ENCODE measurements around the gene C9orf43.
A peak's percentile ranks its signal among the peaks of the same experiment; 100 is the strongest.
"Not testable (repeated sequence)": the region's sequence is repeated elsewhere in the genome, so short reads cannot be mapped to it uniquely, and the experiment has no call there.

Gene C9orf43, protein sequence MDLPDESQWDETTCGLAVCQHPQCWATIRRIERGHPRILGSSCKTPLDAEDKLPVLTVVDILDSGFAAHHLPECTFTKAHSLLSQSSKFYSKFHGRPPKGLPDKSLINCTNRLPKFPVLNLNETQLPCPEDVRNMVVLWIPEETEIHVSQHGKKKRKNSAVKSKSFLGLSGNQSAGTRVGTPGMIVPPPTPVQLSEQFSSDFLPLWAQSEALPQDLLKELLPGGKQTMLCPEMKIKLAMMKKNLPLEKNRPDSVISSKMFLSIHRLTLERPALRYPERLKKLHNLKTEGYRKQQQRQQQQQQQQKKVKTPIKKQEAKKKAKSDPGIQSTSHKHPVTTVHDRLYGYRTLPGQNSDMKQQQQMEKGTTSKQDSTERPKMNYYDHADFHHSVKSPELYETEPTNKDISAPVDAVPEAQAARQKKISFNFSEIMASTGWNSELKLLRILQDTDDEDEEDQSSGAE

DNA sequence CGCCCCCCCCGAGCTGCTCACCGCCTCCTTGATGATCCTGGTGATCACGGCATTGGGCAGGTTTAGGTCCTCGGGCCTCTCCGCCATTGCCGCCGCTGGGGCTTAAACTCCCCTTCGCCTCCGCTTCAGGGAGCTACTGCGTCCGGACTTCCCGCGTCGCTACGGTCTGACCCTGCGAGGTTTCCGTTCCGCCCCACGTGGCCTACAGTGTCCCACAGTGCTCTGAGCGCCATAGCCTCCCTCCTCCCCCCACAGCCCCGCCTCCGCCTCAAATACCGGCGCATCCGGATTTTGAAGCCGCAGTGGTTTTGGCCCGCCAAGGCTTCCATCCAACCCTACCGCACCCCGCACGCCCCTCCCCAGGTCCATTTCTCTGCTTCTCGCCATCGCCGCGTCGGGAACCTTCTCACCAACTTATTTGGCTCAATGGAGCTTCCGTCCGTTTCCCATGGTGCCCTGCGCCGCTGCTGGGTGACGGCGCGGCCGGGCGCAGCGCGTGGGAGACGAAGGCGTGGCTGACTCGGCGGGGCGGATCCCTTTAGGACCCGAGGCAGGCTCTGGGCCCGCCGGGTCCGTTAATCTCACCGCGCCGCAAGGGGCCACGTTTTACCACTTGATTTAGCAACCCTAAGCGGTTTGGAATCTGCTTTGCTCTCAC is at the start of gene C9orf43, which contains the start of gene POLE3:
TSS of gene C9orf43 (plus strand) at position 541 of the 658 bp plus-strand sequence. CDS start 2,747 bp downstream, outside the sequence.
TSS of gene POLE3 (minus strand) at position 469 of the 658 bp plus-strand sequence. CDS start at position 87, 382 bp downstream.
- peak; percentile 93 to 94 for DNase-seq

DNA sequence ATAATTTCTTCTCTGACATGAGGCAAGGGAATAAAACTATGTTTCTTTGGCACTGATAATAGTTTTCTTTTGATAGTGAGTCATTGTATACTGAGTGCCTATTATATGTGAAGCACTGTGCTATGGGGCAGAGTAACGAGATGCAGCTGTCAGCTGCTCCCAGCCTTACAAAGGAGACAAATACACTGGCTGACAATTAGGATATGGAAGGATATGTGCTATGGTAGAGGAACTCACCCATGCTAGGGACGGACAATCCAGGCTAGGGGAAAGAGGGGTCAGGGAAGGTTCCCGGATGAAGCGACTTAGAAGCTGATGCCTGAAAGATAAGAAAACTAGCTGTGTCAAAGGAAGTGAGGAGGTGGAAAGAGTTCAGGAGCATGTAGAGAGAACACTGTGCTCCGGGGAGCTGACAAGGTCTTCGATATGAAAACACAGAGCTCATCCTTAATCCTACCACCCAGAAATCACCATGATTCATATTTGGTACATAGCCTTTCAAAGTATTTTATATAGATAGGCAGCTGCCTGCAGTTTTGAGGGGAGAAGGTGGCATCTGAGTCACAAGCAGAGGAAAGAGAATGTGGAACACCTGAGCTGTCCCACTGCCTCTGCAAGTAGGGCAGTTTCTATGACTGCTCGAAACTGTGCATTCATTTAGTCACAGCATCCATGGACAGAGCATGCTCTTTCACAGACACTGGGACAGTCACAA is 49.1 kb upstream of the C9orf43 start:
- no peak for DNase-seq

DNA sequence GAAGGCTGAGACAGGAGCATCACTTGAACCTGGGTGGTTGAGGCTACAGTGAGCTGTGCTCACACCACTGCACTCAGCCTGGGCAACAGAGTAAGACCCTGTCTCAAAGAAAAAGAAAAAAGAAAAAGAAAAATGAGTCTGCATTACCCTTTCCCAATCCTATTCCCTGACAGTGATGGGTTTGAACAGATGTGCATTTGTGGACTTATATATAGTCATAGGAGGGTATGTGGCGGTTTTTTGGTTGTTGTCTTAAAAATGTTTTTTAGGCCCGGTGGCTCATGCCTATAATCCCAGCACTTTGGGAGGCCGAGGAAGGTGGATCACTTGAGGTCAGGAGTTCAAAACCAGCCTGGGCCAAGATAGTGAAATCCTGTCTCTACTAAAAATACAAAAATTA is 47.2 kb upstream of the C9orf43 start:
- no peak for DNase-seq

DNA sequence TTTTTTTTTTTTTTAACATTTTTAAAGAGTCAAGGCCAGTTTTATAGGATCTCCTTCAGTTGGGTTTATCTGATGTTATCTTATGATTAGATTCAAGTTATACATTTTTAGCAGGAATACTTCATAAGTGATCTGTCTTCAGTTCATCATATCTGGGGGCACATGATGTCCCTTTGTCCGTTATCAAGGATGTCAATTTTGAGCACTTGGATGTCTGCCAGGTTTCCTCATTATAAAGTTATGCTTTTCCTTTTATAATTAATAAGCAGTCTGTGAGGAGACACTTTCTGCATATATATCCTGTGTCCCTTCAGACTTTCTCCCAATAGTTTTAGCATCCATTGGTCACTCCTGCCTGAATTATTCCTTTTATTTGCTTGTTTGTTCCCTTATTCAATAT is 45.6 kb upstream of the C9orf43 start:
- DNase-seq = no peak

DNA sequence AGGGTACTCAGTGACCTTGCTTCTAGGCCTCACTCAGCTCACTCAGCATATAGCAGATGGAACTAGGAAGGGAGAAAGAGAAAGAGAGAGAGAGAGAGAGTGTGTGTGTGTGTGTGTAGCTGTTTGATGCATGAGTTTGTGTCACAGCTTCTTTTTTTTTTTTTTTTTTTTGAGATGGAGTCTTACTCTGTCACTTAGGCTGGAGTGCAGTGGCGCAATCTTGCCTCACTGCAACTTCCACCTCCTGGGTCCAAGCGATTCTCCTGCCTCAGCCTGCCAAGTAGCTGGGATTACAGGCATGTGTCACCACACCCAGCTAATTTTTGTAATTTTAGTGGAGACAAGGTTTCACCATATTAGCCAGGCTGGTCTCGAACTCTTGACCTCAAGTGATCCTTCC is 44.9 kb upstream of the C9orf43 start:
- not testable (repeated sequence) for DNase-seq

DNA sequence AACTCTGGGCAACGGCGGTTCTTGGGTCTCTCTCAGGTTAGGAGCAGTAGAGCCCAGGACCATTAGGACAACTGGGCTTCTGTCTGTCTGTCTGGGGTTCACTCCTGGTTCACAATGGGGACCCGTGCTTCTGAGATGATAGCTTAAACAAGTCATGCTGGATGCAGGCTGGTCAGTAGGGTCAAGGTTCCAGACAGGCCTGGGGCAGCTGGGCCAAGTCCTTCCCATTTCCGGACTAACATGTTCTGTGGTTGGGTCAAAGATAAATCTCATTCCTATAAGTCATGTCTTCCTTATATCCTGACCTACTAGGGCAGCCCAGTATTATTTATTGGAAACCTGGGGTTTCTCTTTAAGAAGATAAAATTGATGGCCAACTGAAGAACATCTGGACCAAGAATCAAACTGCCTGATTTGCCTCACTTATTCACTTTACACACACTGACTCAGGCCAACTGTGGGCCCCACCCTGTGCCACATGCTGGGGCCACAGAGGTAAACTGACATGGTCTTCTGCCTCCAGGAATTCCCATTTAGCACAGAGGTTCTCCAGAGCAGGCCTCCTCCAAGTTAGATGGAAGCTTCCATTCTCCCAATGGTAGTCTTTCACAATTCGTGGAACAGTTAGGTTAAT is 42.1 kb upstream of the C9orf43 start:
- DNase-seq = no peak

DNA sequence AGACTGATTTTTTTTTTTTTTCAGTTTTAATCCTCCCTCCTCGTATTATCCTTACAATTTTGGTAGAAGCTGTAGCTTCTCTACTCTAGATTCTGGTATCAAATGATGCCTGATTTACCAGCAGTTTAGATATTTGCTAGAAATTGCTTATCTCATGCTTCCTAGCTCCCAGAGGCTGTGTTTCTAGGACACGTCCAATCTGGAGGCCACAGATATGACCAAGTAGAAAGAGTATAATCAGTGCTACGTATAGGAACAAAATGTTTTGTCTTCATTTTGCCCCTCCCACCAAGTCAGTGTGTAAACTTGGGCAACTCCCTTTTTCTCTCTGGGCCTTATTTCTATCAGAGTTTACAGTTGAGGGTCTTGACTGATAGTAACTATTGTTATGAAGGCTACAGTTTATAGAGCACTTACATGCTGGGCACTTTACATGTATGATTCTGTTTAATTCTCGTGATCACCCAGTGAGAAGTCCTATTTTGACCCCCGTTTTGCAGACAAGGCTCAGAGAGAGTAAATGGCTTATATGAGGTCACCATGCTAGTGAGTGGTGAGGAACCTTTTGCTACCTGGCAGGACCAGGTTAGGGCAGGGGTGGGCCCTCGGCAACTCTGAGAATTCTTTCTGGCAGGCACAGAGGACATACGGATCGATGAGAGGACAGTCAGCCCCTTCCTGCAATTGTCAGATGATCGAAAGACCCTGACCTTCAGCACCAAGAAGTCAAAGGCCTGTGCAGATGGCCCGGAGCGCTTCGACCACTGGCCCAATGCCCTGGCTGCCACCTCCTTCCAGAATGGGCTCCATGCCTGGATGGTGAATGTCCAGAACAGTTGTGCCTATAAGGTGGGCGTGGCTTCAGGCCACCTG is 41.3 kb upstream of the C9orf43 start:
- DNase-seq = no peak

DNA sequence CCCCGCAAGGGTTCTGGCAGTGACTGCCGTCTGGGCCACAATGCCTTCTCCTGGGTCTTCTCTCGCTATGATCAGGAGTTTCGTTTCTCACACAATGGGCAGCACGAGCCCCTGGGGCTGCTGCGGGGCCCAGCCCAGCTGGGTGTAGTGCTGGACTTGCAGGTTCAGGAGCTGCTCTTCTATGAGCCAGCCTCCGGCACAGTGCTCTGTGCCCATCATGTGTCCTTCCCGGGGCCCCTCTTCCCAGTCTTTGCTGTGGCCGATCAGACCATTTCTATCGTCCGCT is 40.7 kb upstream of the C9orf43 start:
- DNase-seq = no peak

DNA sequence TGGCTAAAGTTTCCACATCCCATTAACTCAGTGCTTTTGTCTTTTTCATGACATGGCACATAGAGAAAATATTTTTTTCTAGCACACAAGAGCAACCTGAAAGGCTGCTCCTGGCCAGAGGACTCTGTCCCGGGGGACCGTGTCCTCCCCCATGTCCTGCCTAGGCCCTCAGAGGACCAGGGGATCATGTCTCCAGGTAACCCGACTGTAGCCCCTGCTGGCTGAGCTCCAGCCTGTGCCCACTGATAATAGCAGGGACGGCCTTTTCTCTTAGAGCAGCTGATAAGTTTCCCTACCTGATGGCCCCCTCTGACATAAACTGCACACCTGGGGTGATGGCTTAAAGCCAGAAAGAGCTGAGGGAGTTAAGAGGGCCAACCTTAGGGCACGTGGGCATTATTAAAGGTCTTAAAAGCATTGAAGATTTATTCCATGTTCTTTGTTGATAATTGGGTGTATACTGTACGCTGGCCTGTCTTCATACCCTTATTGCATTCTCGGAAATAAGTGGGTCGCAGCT is 39.7 kb upstream of the C9orf43 start:
- no peak for DNase-seq

DNA sequence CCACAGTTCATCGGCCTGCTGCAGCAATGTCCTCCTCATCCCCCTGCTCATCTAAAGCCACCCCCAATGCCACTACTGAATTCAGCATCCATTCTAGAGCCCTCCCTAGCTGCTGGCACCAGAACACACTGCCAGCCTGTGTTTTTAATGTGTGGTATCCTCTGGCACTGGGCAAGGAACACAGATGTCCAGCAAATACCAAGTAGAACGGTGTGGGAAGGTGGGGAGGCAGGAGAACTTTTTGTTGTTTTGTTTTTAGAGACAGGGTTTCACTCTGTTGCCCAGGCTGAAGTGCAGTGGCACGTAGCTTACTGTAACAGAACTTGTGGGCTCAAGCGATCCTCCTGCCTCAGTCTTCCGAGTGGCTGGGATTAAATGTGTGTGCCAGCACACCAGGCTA is 38.5 kb upstream of the C9orf43 start:
- no peak for DNase-seq

DNA sequence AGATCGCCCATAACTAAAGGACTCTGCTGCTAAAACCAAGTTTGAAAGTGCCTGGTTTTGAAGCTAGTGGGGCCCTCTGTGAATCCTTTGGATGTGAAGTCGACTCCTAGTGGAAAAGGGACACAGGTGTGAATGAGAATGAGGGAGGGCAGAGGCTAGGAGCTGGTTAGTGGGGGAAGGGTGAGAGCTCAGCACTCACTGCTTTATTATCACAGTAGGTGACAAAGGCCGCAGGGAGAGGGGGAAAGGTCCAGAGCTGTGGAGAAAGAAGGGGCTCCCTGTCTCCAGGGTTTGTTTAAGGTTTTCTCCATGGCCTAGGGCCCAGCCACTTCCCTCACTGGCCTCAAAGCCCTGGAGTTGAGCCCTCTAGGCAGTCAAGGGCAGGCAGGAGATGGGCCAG is 37.3 kb upstream of the C9orf43 start:
- no peak for DNase-seq

DNA sequence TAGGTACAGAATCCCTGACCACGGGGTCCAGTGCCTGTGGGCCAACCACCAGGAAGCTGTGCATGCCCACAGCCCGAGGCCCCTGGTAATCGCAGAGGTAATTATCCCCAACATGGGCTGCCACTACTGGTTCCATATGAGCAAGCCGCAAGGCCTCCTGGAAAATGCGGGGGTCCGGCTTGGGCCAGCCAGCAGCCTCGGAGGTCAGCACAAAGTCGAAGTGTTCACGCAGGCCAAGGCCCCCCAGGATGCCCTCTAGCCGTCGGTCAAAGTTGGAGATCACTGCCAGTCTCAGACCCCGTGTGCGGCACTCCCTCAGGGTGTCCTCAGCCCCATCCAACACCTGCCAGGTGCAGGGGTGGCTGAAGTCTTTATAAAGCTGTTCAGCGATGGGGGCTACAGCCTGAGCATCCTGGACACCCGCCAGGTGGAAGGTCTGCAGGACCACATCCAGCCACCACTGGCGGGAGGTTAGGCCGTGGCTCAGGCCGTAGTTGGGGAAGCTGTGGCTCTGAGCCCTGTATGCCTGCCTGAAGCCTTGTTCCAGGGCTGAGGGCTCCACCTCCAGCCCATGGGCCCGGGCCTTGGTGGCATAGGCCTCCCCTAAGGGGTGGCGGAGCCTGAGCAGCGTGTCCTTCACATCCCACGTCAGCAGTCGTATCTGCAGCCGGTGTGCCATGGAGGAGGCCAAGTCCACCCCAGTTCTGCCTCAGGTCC is 36.7 kb upstream of the C9orf43 start:
- DNase-seq = no peak

DNA sequence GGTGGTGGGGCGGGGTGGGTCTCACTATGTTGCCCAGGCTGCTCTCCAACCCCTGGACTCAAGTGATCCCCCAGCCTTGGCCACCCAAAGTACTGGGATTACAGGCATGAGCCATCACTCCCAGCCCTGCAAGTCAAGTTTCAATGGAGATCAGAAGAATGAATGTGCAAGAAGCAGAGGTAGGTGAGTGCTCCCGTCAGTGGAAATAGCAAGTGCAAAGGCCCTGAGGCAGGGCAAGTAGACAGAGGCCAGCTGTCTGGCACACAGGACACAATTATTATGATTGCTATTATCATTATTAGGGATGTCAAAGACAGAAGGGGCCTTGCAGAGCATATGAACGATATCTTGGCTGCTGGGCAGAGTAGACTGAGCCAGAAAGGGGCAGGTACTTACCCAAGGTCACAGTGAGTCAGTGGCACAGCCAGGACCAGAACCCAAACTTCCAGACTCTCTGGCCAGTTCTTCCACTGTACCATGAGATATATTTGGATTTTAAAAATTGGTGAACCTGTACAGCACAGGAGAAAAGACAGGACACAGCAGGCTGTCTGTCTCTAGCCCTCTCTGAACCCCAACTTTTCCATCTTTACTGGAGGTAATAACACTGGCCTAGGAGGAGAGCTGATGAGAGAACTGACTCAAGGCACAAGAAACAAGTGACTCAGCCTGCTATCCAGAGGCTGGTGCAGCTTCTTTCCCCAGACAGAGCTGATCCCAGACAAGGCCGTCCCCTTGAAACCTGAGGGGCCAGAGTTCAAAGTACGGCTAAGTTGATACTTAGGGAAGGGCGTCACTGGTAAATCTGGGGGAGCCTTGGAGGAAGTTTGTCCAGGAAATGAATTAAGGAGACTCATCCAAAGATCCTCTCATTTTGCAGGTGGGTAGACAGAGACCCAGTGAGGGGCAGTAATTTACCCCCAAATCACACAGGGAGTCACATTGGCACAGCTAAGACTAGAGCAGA is 35.2 kb upstream of the C9orf43 start:
- peak in 1 of 2 donors; percentile 18 for DNase-seq

DNA sequence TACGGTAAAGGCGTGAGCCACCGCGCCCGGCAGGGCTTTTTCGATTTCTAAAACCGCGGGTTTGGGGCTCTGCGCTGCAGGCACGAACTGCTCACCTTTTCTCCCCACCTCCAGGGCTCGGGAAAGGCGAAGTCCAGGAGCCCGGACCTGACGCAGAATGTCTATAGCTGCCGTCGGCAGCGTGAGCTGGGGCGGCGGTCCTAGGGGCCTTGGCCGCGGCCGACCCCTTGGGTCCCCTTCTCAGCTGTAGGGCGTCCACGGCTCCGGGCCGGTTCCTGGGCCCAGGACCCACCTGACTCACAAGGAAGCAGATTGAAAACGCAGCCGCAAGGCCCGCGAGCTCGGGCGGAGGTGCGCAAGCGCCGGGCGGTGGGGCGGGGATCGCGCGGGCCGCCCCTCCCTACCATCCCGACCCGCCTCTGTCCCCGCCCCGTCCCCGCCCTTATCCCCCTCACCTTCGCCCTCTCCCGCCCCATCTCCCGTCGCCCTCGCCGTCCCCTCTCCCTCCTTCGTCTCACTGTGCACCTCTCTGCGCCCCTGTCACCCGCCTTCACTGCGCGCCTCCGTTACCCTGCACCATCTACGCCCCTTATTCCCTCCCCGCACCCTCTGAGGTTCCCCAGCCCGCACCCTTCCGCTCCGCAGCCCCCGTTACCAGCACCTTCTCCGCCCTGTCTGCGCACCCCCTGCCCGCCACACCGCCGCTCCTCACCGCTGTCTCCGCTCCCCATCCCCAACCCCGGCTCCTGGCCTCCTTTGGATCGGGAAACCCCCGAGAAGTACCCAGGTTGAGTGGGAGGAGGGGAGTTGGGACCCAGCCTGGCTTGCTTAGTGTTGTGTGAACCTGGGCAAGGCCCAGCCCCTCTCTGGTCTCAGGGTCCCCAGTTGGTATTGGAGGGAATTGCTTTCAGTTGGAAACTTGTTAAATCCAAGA is 33.6 kb upstream of the C9orf43 start, which contains the start of gene HDHD3:
TSS of gene HDHD3 (minus strand) at position 353 of the 934 bp plus-strand sequence. CDS start 2,632 bp downstream, outside the sequence.
- DNase-seq = peak; percentile 56 to 81

DNA sequence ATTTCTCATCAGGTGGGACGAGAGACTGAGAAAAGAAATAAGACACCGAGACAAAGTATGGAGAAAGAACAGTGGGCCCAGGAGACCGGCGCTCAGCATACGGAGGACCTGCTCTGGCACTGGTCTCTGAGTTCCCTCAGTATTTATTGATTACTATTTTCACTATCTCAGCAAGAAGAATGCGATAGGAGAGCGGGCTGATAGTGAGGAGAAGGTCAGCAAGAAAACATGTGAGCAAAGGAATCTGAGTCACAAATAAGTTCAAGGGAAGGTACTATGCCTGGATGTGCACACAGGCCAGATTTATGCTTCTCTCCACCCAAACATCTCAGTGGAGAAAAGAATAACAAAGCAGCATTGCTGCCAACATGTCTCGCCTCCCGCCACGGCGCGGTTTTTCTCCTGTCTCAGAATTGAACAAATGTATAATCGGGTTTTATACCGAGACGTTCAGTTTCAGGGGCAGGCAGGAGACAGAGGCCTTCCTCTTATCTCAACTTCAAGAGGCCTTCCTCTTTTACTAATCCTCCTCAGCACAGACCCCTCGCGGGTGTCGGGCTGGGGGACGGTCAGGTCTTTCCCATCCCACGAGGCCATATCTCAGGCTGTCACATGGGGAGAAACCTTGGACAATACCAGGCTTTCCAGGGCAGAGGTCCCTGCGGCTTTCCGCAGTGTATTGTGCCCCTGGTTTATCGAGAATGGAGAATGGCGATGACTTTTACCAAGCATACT is 31.3 kb upstream of the C9orf43 start:
- DNase-seq = not testable (repeated sequence)

DNA sequence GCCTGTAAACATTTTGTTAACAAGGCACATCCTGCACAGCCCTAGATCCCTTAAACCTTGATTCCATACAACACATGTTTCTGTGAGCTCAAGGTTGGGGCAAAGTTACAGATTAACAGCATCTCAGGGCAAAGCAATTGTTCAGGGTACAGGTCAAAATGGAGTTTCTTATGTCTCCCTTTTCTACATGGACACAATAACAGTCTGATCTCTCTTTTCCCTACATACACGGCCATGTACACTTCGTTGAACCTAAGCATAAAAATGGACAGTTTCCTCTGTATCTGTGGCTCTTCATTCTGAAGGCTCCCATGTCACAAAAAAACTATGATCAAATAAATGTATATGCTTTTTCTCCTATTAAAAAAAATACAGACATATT is 30.7 kb upstream of the C9orf43 start:
- DNase-seq = not testable (repeated sequence)

DNA sequence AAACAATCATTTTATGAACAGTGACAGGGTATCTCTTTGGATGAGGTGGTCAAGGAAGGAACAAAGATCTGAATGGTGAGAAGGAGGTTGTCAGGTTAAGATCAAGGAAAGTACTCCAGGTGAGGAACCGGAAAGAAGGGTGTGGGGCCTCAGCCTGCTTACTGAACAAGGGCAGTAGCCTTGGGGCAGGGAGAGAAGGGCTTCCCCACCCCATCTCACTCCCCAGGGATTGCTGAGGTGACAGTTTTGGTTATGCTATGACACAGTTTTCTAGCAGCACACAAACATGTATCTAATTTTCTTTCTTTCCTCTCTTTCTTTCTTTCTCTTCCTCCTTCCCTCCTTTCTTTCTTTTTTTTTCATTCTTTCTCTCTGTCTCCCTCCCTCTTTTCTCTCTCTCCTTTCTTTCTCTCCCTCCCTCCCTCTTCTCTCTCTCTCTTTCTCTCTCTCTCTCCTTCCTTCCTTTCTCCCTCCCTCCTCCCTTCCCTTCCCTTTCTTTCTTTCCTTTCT is 29.6 kb upstream of the C9orf43 start:
- DNase-seq = no peak

DNA sequence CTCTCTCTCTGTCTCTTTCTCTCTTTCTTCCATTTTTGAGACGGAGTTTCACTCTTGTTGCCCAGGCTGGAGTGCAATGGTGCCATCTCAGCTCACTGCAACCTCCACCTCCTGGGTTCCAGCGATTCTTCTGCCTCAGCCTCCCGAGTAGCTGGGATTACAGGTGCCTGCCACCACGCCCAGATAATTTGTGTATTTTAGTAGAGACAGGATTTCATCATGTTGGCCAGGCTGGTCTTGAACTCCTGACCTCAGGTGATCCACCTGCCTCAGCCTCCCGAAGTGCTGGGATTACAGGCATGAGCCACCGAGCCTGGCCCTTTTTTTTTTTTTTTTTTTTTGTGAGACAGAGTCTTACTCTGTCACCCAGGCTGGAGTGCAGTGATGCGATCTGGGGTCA is 29.1 kb upstream of the C9orf43 start:
- not testable (repeated sequence) for DNase-seq

All from stimulated activated CD4-positive, alpha-beta T cell treated with anti-CD3 and anti-CD28 coated beads, Interleukin-2, amount 100 ng/mL, for 48 hours (primary cell).